Neural cell (in vitro differentiated cells): ENCODE data around the gene IPO5.

ENCODE experiments used
- EZH2 ChIP-seq: fragments of 200-600, 300-800 bp; shearing (Covaris generic), sonication (generic); IDR thresholded peaks from 2 replicates; pipeline ENCODE4 v1.6.1; 2014; ENCODE audit warnings: antibody characterized with exemption, low read length, borderline replicate concordance, mild to moderate bottlenecking; ENCODE audit not compliant: insufficient read depth, poor library complexity, severe bottlenecking
- POLR2AphosphoS5 ChIP-seq: IDR thresholded peaks from 2 replicates; pipeline ENCODE4 v1.6.1; 2012
- SMC3 ChIP-seq: fragments of 450-650 bp; conservative IDR thresholded peaks from 2 replicates; pipeline ENCODE4 v1.6.1; 2014; ENCODE audit warnings: antibody characterized with exemption, mild to moderate bottlenecking, moderate library complexity; ENCODE audit not compliant: poor library complexity
- TAF1 ChIP-seq: IDR thresholded peaks from 2 replicates; pipeline ENCODE4 v1.6.1; 2012; ENCODE audit warnings: low read depth
- TF ChIP-seq, protein P1 (sequence below): fragments of 450-650 bp; IDR thresholded peaks from 2 replicates; pipeline ENCODE4 v1.5.1; 2014; ENCODE audit warnings: antibody characterized with exemption, mild to moderate bottlenecking, moderate library complexity; ENCODE audit not compliant: poor library complexity, severe bottlenecking

GRCh38 chr13:97934590-97934989 is 18.9 kb upstream of the IPO5 start:
- TF ChIP-seq TAF1 (no peak), POLR2AphosphoS5 (no peak), SMC3 (no peak), EZH2 (no peak)
- TF ChIP-seq, protein P1, sequence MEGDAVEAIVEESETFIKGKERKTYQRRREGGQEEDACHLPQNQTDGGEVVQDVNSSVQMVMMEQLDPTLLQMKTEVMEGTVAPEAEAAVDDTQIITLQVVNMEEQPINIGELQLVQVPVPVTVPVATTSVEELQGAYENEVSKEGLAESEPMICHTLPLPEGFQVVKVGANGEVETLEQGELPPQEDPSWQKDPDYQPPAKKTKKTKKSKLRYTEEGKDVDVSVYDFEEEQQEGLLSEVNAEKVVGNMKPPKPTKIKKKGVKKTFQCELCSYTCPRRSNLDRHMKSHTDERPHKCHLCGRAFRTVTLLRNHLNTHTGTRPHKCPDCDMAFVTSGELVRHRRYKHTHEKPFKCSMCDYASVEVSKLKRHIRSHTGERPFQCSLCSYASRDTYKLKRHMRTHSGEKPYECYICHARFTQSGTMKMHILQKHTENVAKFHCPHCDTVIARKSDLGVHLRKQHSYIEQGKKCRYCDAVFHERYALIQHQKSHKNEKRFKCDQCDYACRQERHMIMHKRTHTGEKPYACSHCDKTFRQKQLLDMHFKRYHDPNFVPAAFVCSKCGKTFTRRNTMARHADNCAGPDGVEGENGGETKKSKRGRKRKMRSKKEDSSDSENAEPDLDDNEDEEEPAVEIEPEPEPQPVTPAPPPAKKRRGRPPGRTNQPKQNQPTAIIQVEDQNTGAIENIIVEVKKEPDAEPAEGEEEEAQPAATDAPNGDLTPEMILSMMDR: no peak
